Natural killer cell (primary cell): ENCODE results near the gene FGD4. TPM values are rescaled to one million over a fixed set of nuclear protein-coding genes. Genes with fewer than 3 reads are reported as not detected.
A peak's percentile ranks its signal among the peaks of the same experiment; 100 is the strongest.

ENCODE experiments used
- ATAC-seq, 3 donors: fragments of 150-1000 bp in 2 of 3; fragments of 200-7000 bp in 1 of 3; cut with Tn5 transposase; 1 replicate in 1 of 3; 2 replicates in 2 of 3; pipeline ENCODE4 v1.10.0; 2021; ENCODE audit warnings: mild to moderate bottlenecking in 2 of 3, moderate library complexity in 2 of 3
- DNase-seq, 2 donors: peaks; one replicate each; pipeline versions ENCODE4 v3.0.0 to v3.0.0-alpha.2; 2013 to 2021; ENCODE audit warnings: mixed read lengths in 1 of 2
- H3K27ac ChIP-seq: one replicate; pipeline ENCODE4 v1.5.1; 2013; ENCODE audit warnings: mild to moderate bottlenecking, low read length
- H3K27me3 ChIP-seq: one replicate; pipeline ENCODE4 v1.6.1; 2013; ENCODE audit warnings: low read length; ENCODE audit not compliant: control insufficient read depth, insufficient read depth
- H3K36me3 ChIP-seq: one replicate; pipeline ENCODE4 v1.6.1; 2013; ENCODE audit warnings: low read length; ENCODE audit not compliant: control insufficient read depth, insufficient read depth
- H3K4me1 ChIP-seq: one replicate; pipeline ENCODE4 v1.6.1; 2013; ENCODE audit warnings: low read length; ENCODE audit not compliant: control insufficient read depth, insufficient read depth
- H3K4me3 ChIP-seq: one replicate; pipeline ENCODE4 v1.5.1; 2013; ENCODE audit warnings: low read length
- H3K9me3 ChIP-seq: one replicate; pipeline ENCODE4 v1.6.1; 2013; ENCODE audit warnings: low read length; ENCODE audit not compliant: control insufficient read depth, insufficient read depth
- H3K27ac Mint-ChIP-seq, 2 donors: one replicate each; pipeline ENCODE4 v1.8.0; 2022; ENCODE audit warnings: mild to moderate bottlenecking in 2 of 2, mixed read lengths in 2 of 2, moderate library complexity in 1 of 2
- H3K27me3 Mint-ChIP-seq, 2 donors: one replicate each; pipeline ENCODE4 v1.8.0; 2022; ENCODE audit warnings: low read depth in 2 of 2, mixed read lengths in 2 of 2
- H3K36me3 Mint-ChIP-seq: one replicate; pipeline ENCODE4 v1.8.0; 2022; ENCODE audit warnings: mixed read lengths
- H3K4me1 Mint-ChIP-seq, 2 donors: one replicate each; pipeline ENCODE4 v1.8.0; 2022; ENCODE audit warnings: mixed read lengths in 2 of 2
- H3K4me3 Mint-ChIP-seq: one replicate; pipeline ENCODE4 v1.8.0; 2022; ENCODE audit warnings: mild to moderate bottlenecking, moderate library complexity, mixed read lengths
- H3K9me3 Mint-ChIP-seq, 2 donors: one replicate each; pipeline ENCODE4 v1.8.0; 2022; ENCODE audit warnings: mixed read lengths in 2 of 2
- WGBS: methylation state at CpG from one replicate; pipeline ENCODE4 v1.1.7; 2013; ENCODE audit warnings: missing lambda C conversion rate; ENCODE audit not compliant: insufficient coverage; 5-methylcytosine and 5-hydroxymethylcytosine counted together
- intact Hi-C: fragments of 100-400 bp; cut with micrococcal nuclease; formaldehyde crosslinking; loops from one replicate; pipeline ENCODE4 v1.14.2; 2022
- total RNA-seq, 4 donors: library from RNA; stranded (reverse); fragments of 120-200 nt in 1 of 4; gene quantifications; one replicate each; pipeline versions ENCODE4 v1.2.3 to v1.2.4, GENCODE V29; 2013 to 2022
- TF ChIP-seq, protein P1 (sequence below): fragments of 200-600 bp; IDR thresholded peaks from one replicate; pipeline ENCODE4 v1.8.0; 2022; ENCODE audit warnings: antibody characterized with exemption

Gene FGD4
- total RNA-seq, 3 donors from 2014 or later (not counting 1 experiment from before 2014, with no cell fraction given): 0.68 to 3.5 (median 2.1) TPM

DNA sequence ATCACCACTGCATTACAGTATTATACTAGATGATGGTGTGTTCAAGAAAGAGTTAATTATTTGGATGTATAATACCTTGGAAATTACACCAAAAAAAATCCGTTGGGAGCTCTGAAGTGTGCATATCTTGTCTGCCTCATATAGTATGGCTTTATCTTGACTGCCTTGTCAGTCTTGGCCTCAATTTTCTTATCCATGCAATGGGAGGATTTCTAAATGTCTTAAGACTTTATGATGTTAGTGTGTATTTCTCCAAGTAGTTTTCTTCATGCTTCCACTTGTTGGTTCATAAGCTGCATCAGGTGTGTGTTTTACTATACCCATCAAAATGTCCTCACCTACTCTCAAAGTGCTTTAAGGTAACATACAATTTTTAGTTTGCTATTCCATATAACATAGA, 84.6 kb downstream of the FGD4 start:
- no peak for ATAC-seq
- H3K27me3 Mint-ChIP-seq: no peaks in the 10 kb centered on the region
- Histone ChIP-seq H3K9me3 (no peaks in the 10 kb centered on the region), H3K4me1 (peaks cover 8% of the 10 kb centered on the region), H3K27ac (no peak overlapping the region), H3K36me3 (no peaks in the 10 kb centered on the region), H3K27me3 (no peaks in the 10 kb centered on the region), H3K4me3 (no peak overlapping the region)
- 85% methylated on average over 1 of the region's 1 CpG for WGBS
- TF ChIP-seq, protein P1, sequence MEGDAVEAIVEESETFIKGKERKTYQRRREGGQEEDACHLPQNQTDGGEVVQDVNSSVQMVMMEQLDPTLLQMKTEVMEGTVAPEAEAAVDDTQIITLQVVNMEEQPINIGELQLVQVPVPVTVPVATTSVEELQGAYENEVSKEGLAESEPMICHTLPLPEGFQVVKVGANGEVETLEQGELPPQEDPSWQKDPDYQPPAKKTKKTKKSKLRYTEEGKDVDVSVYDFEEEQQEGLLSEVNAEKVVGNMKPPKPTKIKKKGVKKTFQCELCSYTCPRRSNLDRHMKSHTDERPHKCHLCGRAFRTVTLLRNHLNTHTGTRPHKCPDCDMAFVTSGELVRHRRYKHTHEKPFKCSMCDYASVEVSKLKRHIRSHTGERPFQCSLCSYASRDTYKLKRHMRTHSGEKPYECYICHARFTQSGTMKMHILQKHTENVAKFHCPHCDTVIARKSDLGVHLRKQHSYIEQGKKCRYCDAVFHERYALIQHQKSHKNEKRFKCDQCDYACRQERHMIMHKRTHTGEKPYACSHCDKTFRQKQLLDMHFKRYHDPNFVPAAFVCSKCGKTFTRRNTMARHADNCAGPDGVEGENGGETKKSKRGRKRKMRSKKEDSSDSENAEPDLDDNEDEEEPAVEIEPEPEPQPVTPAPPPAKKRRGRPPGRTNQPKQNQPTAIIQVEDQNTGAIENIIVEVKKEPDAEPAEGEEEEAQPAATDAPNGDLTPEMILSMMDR: no peak
- H3K36me3 Mint-ChIP-seq: no peaks in the 10 kb centered on the region
- H3K4me3 Mint-ChIP-seq: no peak overlapping the region
- no peak for DNase-seq
- intact Hi-C loops: no loop called here
- H3K4me1 Mint-ChIP-seq: peaks cover 19% of the 10 kb centered on the region in 2 donors
- no peaks in the 10 kb centered on the region for H3K9me3 Mint-ChIP-seq
- H3K27ac Mint-ChIP-seq: no peak overlapping the region

- H3K9me3 Mint-ChIP-seq: no peaks in the 10 kb centered on the region
- ATAC-seq: peak in 1 of 3 donors; percentile 24
- peak overlapping the region; percentile 35 for H3K27ac ChIP-seq
- no peaks in the 10 kb centered on the region for H3K27me3 Mint-ChIP-seq
- H3K9me3 ChIP-seq: no peaks in the 10 kb centered on the region
- 10% methylated on average over 2 of the region's 2 CpGs for WGBS
- no peaks in the 10 kb centered on the region for H3K36me3 Mint-ChIP-seq
- H3K4me3 Mint-ChIP-seq: no peak overlapping the region
- TF ChIP-seq, protein P1: no peak
- H3K4me1 Mint-ChIP-seq: peaks cover 19% of the 10 kb centered on the region in 2 donors
- H3K4me1 ChIP-seq: peaks cover 6% of the 10 kb centered on the region
- intact Hi-C loops: no loop called here
- no peaks in the 10 kb centered on the region for H3K36me3 ChIP-seq
- DNase-seq: no peak
- peak overlapping the region in 1 of 2 donors; percentile 61 for H3K27ac Mint-ChIP-seq
- no peak overlapping the region for H3K4me3 ChIP-seq
- H3K27me3 ChIP-seq: no peaks in the 10 kb centered on the region
Observed at GRCh38 chr12:32486158-32486557, 86.8 kb downstream of the FGD4 start.

GRCh38 chr12:32488132-32488531, 88.8 kb downstream of the FGD4 start:
- no peak overlapping the region for H3K27ac ChIP-seq
- peaks cover 8% of the 10 kb centered on the region in 2 donors for H3K4me1 Mint-ChIP-seq
- H3K36me3 Mint-ChIP-seq: no peaks in the 10 kb centered on the region
- no peaks in the 10 kb centered on the region for H3K9me3 Mint-ChIP-seq
- TF ChIP-seq, protein P1: no peak
- no peaks in the 10 kb centered on the region for H3K36me3 ChIP-seq
- no peaks in the 10 kb centered on the region for H3K27me3 ChIP-seq
- no peak for ATAC-seq
- DNase-seq: no peak
- no peak overlapping the region for H3K4me3 ChIP-seq
- no peaks in the 10 kb centered on the region for H3K27me3 Mint-ChIP-seq
- no peaks in the 10 kb centered on the region for H3K9me3 ChIP-seq
- no peak overlapping the region for H3K4me3 Mint-ChIP-seq
- H3K4me1 ChIP-seq: peaks cover 6% of the 10 kb centered on the region
- intact Hi-C loops: no loop called here
- 89% methylated on average over 2 of the region's 2 CpGs for WGBS
- H3K27ac Mint-ChIP-seq: no peak overlapping the region

DNA sequence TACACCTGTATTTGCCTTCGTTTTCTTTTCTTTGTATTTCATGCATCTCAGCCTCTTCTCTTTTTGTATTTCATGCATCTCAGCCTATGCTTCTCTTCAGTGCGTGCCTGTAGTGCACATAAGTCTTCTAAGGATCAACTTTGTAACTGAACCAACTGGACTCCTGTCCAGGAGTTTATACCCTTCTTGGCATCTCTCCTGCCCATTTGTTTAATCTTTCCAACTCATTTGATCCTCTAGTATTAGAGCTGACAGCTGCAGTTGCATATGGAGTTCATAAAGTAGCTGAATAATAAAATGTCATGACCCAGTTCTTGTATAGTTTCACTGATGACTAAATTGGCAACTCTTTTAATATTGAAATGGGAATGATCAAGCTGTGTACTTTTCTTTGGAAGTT, 89.7 kb downstream of the FGD4 start:
- H3K4me3 ChIP-seq: no peak overlapping the region
- peaks cover 7% of the 10 kb centered on the region for H3K4me1 ChIP-seq
- H3K36me3 ChIP-seq: no peaks in the 10 kb centered on the region
- H3K9me3 ChIP-seq: no peaks in the 10 kb centered on the region
- Mint-ChIP-seq H3K27ac (no peak overlapping the region), H3K27me3 (no peaks in the 10 kb centered on the region), H3K4me3 (no peak overlapping the region), H3K9me3 (no peaks in the 10 kb centered on the region), H3K4me1 (no peaks in the 10 kb centered on the region), H3K36me3 (no peaks in the 10 kb centered on the region)
- TF ChIP-seq, protein P1: no peak
- intact Hi-C loops: no loop called here
- H3K27ac ChIP-seq: no peak overlapping the region
- H3K27me3 ChIP-seq: no peaks in the 10 kb centered on the region
- WGBS: 60% methylated on average over 2 of the region's 2 CpGs
- DNase-seq (no peak), ATAC-seq (no peak)
